GM23338 (cell line): Measurements from ENCODE around the gene ARHGEF11. TPM values are rescaled to one million over a fixed set of nuclear protein-coding genes. Genes with fewer than 3 reads are reported as not detected.

Experiments
- ATAC-seq: fragments of 200-7000 bp; cut with Tn5 transposase; 3 replicates; pipeline ENCODE4 v1.9.1; 2020
- DNase-seq: peaks from one replicate; pipeline ENCODE4 v3.0.0-alpha.2; 2015; ENCODE audit warnings: low spot score
- H2AFZ ChIP-seq: fragments of 200-600 bp; sonication (generic); 2 replicates; pipeline ENCODE4 v1.8.0; 2016; ENCODE audit warnings: antibody characterized with exemption, mild to moderate bottlenecking, moderate library complexity
- H3F3A ChIP-seq: fragments of 200-600 bp; sonication (generic); replicated peaks from 2 replicates; pipeline ENCODE4 v1.8.0; 2017; ENCODE audit warnings: antibody characterized with exemption, mixed run types, low read depth
- H3K27ac ChIP-seq: fragments of 200-600 bp; sonication (generic); 2 replicates; pipeline ENCODE4 v1.6.1; 2016; ENCODE audit warnings: low read depth
- H3K27me3 ChIP-seq: fragments of 200-600 bp; sonication (generic); 2 replicates; pipeline ENCODE4 v1.8.0; 2016; ENCODE audit warnings: mild to moderate bottlenecking, mixed run types, moderate library complexity; ENCODE audit not compliant: insufficient read depth
- H3K36me3 ChIP-seq: fragments of 200-600 bp; sonication (generic); 2 replicates; pipeline ENCODE4 v1.8.0; 2016; ENCODE audit warnings: mild to moderate bottlenecking; ENCODE audit not compliant: insufficient read depth
- H3K4me1 ChIP-seq: fragments of 200-600 bp; sonication (generic); 2 replicates; pipeline ENCODE4 v1.8.0; 2016; ENCODE audit warnings: mild to moderate bottlenecking, moderate library complexity; ENCODE audit not compliant: insufficient read depth
- H3K4me2 ChIP-seq: fragments of 200-600 bp; sonication (generic); 2 replicates; pipeline ENCODE4 v1.7.1; 2017; ENCODE audit warnings: mixed run types
- H3K4me3 ChIP-seq: fragments of 200-600 bp; sonication (generic); 2 replicates; pipeline ENCODE4 v1.6.1; 2016; ENCODE audit warnings: mixed run types
- H3K79me2 ChIP-seq: fragments of 200-600 bp; sonication (generic); replicated peaks from 2 replicates; pipeline ENCODE4 v1.8.0; 2017; ENCODE audit warnings: mild to moderate bottlenecking; ENCODE audit not compliant: insufficient read depth
- H3K9me2 ChIP-seq: fragments of 200-600 bp; sonication (generic); 2 replicates; pipeline ENCODE4 v1.8.0; 2017; ENCODE audit not compliant: insufficient read depth
- H4K20me1 ChIP-seq: fragments of 200-600 bp; sonication (generic); replicated peaks from 2 replicates; pipeline ENCODE4 v1.8.0; 2017; ENCODE audit warnings: mild to moderate bottlenecking; ENCODE audit not compliant: insufficient read depth
- H3K27ac Mint-ChIP-seq: 2 replicates; pipeline ENCODE4 v1.8.0; 2020; ENCODE audit warnings: inconsistent platforms, mild to moderate bottlenecking, moderate library complexity, mixed read lengths
- H3K27me3 Mint-ChIP-seq: 3 replicates; pipeline ENCODE4 v1.8.0; 2022; ENCODE audit warnings: low read depth, mild to moderate bottlenecking, moderate library complexity, mixed read lengths, inconsistent platforms; ENCODE audit not compliant: insufficient read depth, poor library complexity
- H3K36me3 Mint-ChIP-seq: 3 replicates; pipeline ENCODE4 v1.8.0; 2021; ENCODE audit warnings: low read depth, mild to moderate bottlenecking, inconsistent platforms, moderate library complexity, mixed read lengths
- H3K4me1 Mint-ChIP-seq: 3 replicates; pipeline ENCODE4 v1.8.0; 2020; ENCODE audit warnings: mild to moderate bottlenecking, inconsistent platforms, mixed read lengths
- H3K4me3 Mint-ChIP-seq: 3 replicates; pipeline ENCODE4 v1.8.0; 2021; ENCODE audit warnings: moderate library complexity, mild to moderate bottlenecking, inconsistent platforms, mixed read lengths
- H3K9me3 Mint-ChIP-seq: 3 replicates; pipeline ENCODE4 v1.8.0; 2020; ENCODE audit warnings: moderate library complexity, mild to moderate bottlenecking, inconsistent platforms, mixed read lengths
- CREB1 ChIP-seq: fragments of 250-450 bp; sonication (Bioruptor Pico); IDR thresholded peaks from 2 replicates; pipeline ENCODE4 v1.5.0; 2020; ENCODE audit warnings: low read depth, mild to moderate bottlenecking, moderate library complexity
- CTCF ChIP-seq, 2 experiments: fragments of 200-600 bp in 1 of 2; sonication (generic) in 1 of 2; conservative IDR thresholded peaks; 2 replicates each; pipeline versions ENCODE4 v1.5.1 to v1.6.1; 2016 to 2017; ENCODE audit warnings: antibody characterized with exemption in 2 of 2, low read depth in 2 of 2, mild to moderate bottlenecking in 2 of 2, moderate library complexity in 1 of 2
- EZH2 ChIP-seq: fragments of 200-600 bp; sonication (generic); IDR thresholded peaks from one replicate; pipeline ENCODE4 v1.8.0; 2017; ENCODE audit warnings: antibody characterized with exemption, mild to moderate bottlenecking, low read depth; ENCODE audit not compliant: unreplicated experiment
- EZH2phosphoT487 ChIP-seq: fragments of 200-600 bp; sonication (generic); IDR thresholded peaks from one replicate; pipeline ENCODE4 v1.8.1; 2018; ENCODE audit warnings: antibody characterized with exemption; ENCODE audit not compliant: unreplicated experiment
- JUNB ChIP-seq: IDR thresholded peaks from one replicate; pipeline ENCODE4 v1.6.1; 2016; ENCODE audit warnings: antibody characterized with exemption; ENCODE audit not compliant: unreplicated experiment
- NANOG ChIP-seq: IDR thresholded peaks from 2 replicates; pipeline ENCODE4 v1.6.1; 2016; ENCODE audit warnings: antibody characterized with exemption, borderline replicate concordance
- STAT1 ChIP-seq: IDR thresholded peaks from one replicate; pipeline ENCODE4 v1.6.1; 2016; ENCODE audit warnings: antibody characterized with exemption; ENCODE audit not compliant: unreplicated experiment
- ZNF331 ChIP-seq: fragments of 250-450 bp; sonication (Bioruptor Pico); IDR thresholded peaks from 2 replicates; pipeline ENCODE4 v1.5.0; 2020; ENCODE audit warnings: low read depth, mild to moderate bottlenecking, moderate library complexity
- ZNF462 ChIP-seq: fragments of 250-450 bp; sonication (Bioruptor Pico); IDR thresholded peaks from 2 replicates; pipeline ENCODE4 v1.5.0; 2020; ENCODE audit warnings: mild to moderate bottlenecking, moderate library complexity
- polyA plus RNA-seq: library from polyadenylated mRNA; unstranded; fragments of >200 nt; fragmentation: Nextera tagmentation; extraction: Ambion mirVana; gene quantifications from 2 replicates; pipeline ENCODE4 v1.2.1, GENCODE V29; 2016
- total RNA-seq: library from RNA; depleted of rRNA; stranded (reverse); fragments of >200 nt; shearing (Covaris generic); gene quantifications from 2 replicates; pipeline ENCODE4 v1.2.3, GENCODE V29; 2014
- TF ChIP-seq, protein P1 (sequence below): IDR thresholded peaks from 2 replicates; pipeline ENCODE4 v1.6.1; 2016; ENCODE audit warnings: antibody characterized with exemption

Gene ARHGEF11
- total and polyA plus RNA-seq, 2 experiments from 2014 or later = 12.3 to 33.7 TPM

GRCh38 chr1:156910309-156910782 is 135.2 kb downstream of the ARHGEF11 start:
- Mint-ChIP-seq H3K27me3 (peaks cover 24% of the 10 kb centered on the region), H3K4me3 (peak overlapping the region; percentile 64), H3K36me3 (no peaks in the 10 kb centered on the region), H3K9me3 (no peaks in the 10 kb centered on the region), H3K27ac (no peak overlapping the region), H3K4me1 (peaks cover 19% of the 10 kb centered on the region)
- H3K4me2 ChIP-seq = peak overlapping the region; percentile 85
- H4K20me1 ChIP-seq = no peaks in the 10 kb centered on the region; the same call in 1 of the 2 replicates
- TF ChIP-seq ZNF331 (CRISPR knock-in tag) (no peak), NANOG (no peak), CTCF (conservative IDR thresholded peaks at IDR 0.05; ENCODE audit: low read depth in 2 of 2) (peak; percentile 77 to 82), EZH2 (no peak)
- TF ChIP-seq, protein P1, sequence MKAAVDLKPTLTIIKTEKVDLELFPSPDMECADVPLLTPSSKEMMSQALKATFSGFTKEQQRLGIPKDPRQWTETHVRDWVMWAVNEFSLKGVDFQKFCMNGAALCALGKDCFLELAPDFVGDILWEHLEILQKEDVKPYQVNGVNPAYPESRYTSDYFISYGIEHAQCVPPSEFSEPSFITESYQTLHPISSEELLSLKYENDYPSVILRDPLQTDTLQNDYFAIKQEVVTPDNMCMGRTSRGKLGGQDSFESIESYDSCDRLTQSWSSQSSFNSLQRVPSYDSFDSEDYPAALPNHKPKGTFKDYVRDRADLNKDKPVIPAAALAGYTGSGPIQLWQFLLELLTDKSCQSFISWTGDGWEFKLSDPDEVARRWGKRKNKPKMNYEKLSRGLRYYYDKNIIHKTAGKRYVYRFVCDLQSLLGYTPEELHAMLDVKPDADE = no peak
- peak overlapping the region; percentile 72; the same call in 1 of the 2 replicates for H2AFZ ChIP-seq
- peak overlapping the region; percentile 61 for H3K4me3 ChIP-seq
- ATAC-seq (peak; percentile 60), DNase-seq (peak; percentile 81)
- H3K27me3 ChIP-seq = peaks cover 24% of the 10 kb centered on the region; the same call in 1 of the 2 replicates
- H3K4me1 ChIP-seq = peaks cover 11% of the 10 kb centered on the region
- no peaks in the 10 kb centered on the region for H3K36me3 ChIP-seq
- no peaks in the 10 kb centered on the region; the same call in 1 of the 2 replicates for H3F3A ChIP-seq
- H3K27ac ChIP-seq = no peak overlapping the region
- no peaks in the 10 kb centered on the region for H3K9me2 ChIP-seq
- H3K79me2 ChIP-seq = no peaks in the 10 kb centered on the region

- H3F3A ChIP-seq = no peaks in the 10 kb centered on the region; the same call in 1 of the 2 replicates
- Mint-ChIP-seq H3K4me1 (peaks cover 19% of the 10 kb centered on the region), H3K36me3 (no peaks in the 10 kb centered on the region), H3K27me3 (peaks cover 23% of the 10 kb centered on the region), H3K9me3 (no peaks in the 10 kb centered on the region), H3K27ac (no peak overlapping the region), H3K4me3 (no peak overlapping the region)
- DNase-seq (no peak), ATAC-seq (no peak)
- H3K79me2 ChIP-seq = no peaks in the 10 kb centered on the region
- H3K4me3 ChIP-seq = no peak overlapping the region
- H3K27ac ChIP-seq = no peak overlapping the region
- no peaks in the 10 kb centered on the region for H3K36me3 ChIP-seq
- no peaks in the 10 kb centered on the region; the same call in 1 of the 2 replicates for H4K20me1 ChIP-seq
- no peak overlapping the region for H3K4me2 ChIP-seq
- H3K4me1 ChIP-seq = peaks cover 11% of the 10 kb centered on the region
- H3K9me2 ChIP-seq = no peaks in the 10 kb centered on the region
- no peak overlapping the region for H2AFZ ChIP-seq
- peaks cover 24% of the 10 kb centered on the region; the same call in 1 of the 2 replicates for H3K27me3 ChIP-seq
- TF ChIP-seq JUNB (no peak), CREB1 (CRISPR knock-in tag) (no peak), STAT1 (no peak), ZNF331 (CRISPR knock-in tag) (no peak), EZH2 (no peak), NANOG (no peak), ZNF462 (CRISPR knock-in tag) (no peak), EZH2phosphoT487 (no peak)
- TF ChIP-seq, protein P1 = no peak
Measured at GRCh38 chr1:156909671-156910070, 135.9 kb downstream of the ARHGEF11 start.
